Endothelial cell of umbilical vein (primary cell): Measurements from ENCODE around the gene BMP8B. TPM values are rescaled to one million over a fixed set of nuclear protein-coding genes. Genes with fewer than 3 reads are reported as not detected.

Experiments
- BruUV-seq: library from RNA; stranded (reverse); fragments of 400-500 nt; replicated peaks from 2 replicates; lab custom pipeline; 2021; lab: Mats Ljungman, UMichigan
- CTCF ChIA-PET: fragments of 300-600, 350-600 bp; sonication (Branson Sonifier 250); formaldehyde crosslinking; loops from one replicate; lab custom pipeline; 2021; ENCODE audit warnings: antibody characterized with exemption, inconsistent platforms; lab: Charles Lee
- POLR2A ChIA-PET: fragments of 300-600, 350-600 bp; sonication (Branson Sonifier 250); formaldehyde crosslinking; loops from one replicate; lab custom pipeline; 2021; ENCODE audit warnings: antibody characterized with exemption, inconsistent platforms; lab: Charles Lee
- DNase-seq: peaks from one replicate; pipeline ENCODE4 v3.0.0-alpha.2; 2011; ENCODE audit warnings: low read depth, low spot score
- FAIRE-seq: peaks from 2 replicates; lab custom pipeline; 2011; peaks lifted over from hg19 to GRCh38; lab: Jason Lieb, UNC
- H2AFZ ChIP-seq: 2 replicates; pipeline ENCODE4 v1.6.0; 2012; ENCODE audit warnings: low read depth, low read length, control low read depth, inconsistent platforms
- H3K27ac ChIP-seq: 2 replicates; pipeline ENCODE4 v1.5.1; 2011; ENCODE audit warnings: low read depth, mild to moderate bottlenecking, control low read depth, low read length, moderate library complexity; ENCODE audit not compliant: insufficient read depth
- H3K27me3 ChIP-seq, 2 experiments: 2 replicates each; pipeline versions ENCODE4 v1.6.0 to v1.6.1; 2011; ENCODE audit warnings: low read length in 2 of 2, mixed read lengths in 1 of 2; ENCODE audit not compliant: control insufficient read depth in 2 of 2, insufficient read depth in 2 of 2
- H3K36me3 ChIP-seq, 2 experiments: 2 replicates in 1 of 2; 3 replicates in 1 of 2; pipeline ENCODE4 v1.5.1; 2011; ENCODE audit warnings: low read length in 2 of 2, mild to moderate bottlenecking in 1 of 2, moderate library complexity in 1 of 2; ENCODE audit not compliant: control insufficient read depth in 2 of 2, insufficient read depth in 2 of 2; ENCODE audit errors: extremely low read depth in 1 of 2
- H3K4me1 ChIP-seq: 3 replicates; pipeline ENCODE4 v1.5.1; 2011; ENCODE audit warnings: mild to moderate bottlenecking, low read length; ENCODE audit not compliant: control insufficient read depth, insufficient read depth; ENCODE audit errors: extremely low read depth
- H3K4me2 ChIP-seq: 2 replicates; pipeline ENCODE4 v1.6.1; 2011; ENCODE audit warnings: low read length, control low read depth, mixed read lengths; ENCODE audit not compliant: insufficient read depth
- H3K4me3 ChIP-seq, 3 experiments: fragments of 200-600 bp in 1 of 3; sonication (generic), shearing (Covaris generic) in 1 of 3; replicated peaks in 1 of 3; 2 replicates each; pipeline ENCODE4 v1.5.1; 2011 to 2016; ENCODE audit warnings: control low read depth in 3 of 3, low read length in 3 of 3, mild to moderate bottlenecking in 2 of 3, inconsistent platforms in 1 of 3, low read depth in 1 of 3, moderate library complexity in 1 of 3; ENCODE audit not compliant: insufficient read depth in 1 of 3
- H3K79me2 ChIP-seq: 2 replicates; pipeline ENCODE4 v1.6.0; 2012; ENCODE audit warnings: low read length, inconsistent platforms; ENCODE audit not compliant: control insufficient read depth, insufficient read depth
- H3K9ac ChIP-seq: replicated peaks from 2 replicates; pipeline ENCODE3; 2011; ENCODE audit warnings: low read length, control low read depth; ENCODE audit not compliant: insufficient read depth; ENCODE audit errors: extremely low read depth
- H3K9me1 ChIP-seq: replicated peaks from 3 replicates; pipeline ENCODE4 v1.6.0; 2011; ENCODE audit warnings: mild to moderate bottlenecking, low read length; ENCODE audit not compliant: control insufficient read depth, insufficient read depth; ENCODE audit errors: extremely low read depth
- H3K9me3 ChIP-seq: replicated peaks from 2 replicates; pipeline ENCODE4 v1.5.1; 2012; ENCODE audit warnings: low read length, inconsistent platforms; ENCODE audit not compliant: control insufficient read depth, insufficient read depth
- H4K20me1 ChIP-seq: replicated peaks from 2 replicates; pipeline ENCODE3; 2011; ENCODE audit warnings: mild to moderate bottlenecking, low read length; ENCODE audit not compliant: control insufficient read depth, insufficient read depth; ENCODE audit errors: extremely low read depth
- EZH2 ChIP-seq: IDR thresholded peaks from 2 replicates; pipeline ENCODE4 v1.6.1; 2012; ENCODE audit warnings: borderline replicate concordance, low read depth, mild to moderate bottlenecking, moderate library complexity, low read length, inconsistent platforms; ENCODE audit not compliant: severe bottlenecking
- FOS ChIP-seq: IDR thresholded peaks from 2 replicates; pipeline ENCODE4 v1.6.1; 2011; ENCODE audit warnings: mild to moderate bottlenecking, low read length, moderate library complexity, borderline replicate concordance; ENCODE audit not compliant: insufficient read depth
- GATA2 ChIP-seq: IDR thresholded peaks from 2 replicates; pipeline ENCODE4 v1.7.0; 2011; ENCODE audit warnings: low read depth, mild to moderate bottlenecking, moderate library complexity, mixed read lengths, low read length; ENCODE audit not compliant: insufficient read length, insufficient read depth
- JUN ChIP-seq: IDR thresholded peaks from 2 replicates; pipeline ENCODE4 v1.6.1; 2011; ENCODE audit warnings: borderline replicate concordance, low read depth; ENCODE audit not compliant: insufficient read length, insufficient read depth
- MYC ChIP-seq: IDR thresholded peaks from one replicate; pipeline ENCODE4 v1.6.1; 2011; ENCODE audit warnings: mild to moderate bottlenecking, low read depth, low read length
- POLR2A ChIP-seq: IDR thresholded peaks from 2 replicates; pipeline ENCODE4 v1.6.1; 2012; ENCODE audit warnings: low read depth, mild to moderate bottlenecking, control low read depth, low read length
- POLR2AphosphoS5 ChIP-seq: IDR thresholded peaks from 2 replicates; pipeline ENCODE4 v1.6.1; 2012; ENCODE audit warnings: low read depth, mild to moderate bottlenecking, control low read depth, low read length, moderate library complexity; ENCODE audit not compliant: insufficient read depth
- dilution Hi-C: fragments of 300-500 bp; cut with MboI; formaldehyde crosslinking; loops from one replicate; pipeline ENCODE4 v1.15.0; 2019; ENCODE audit warnings: low sequenced_read_pairs; ENCODE audit not compliant: extremely low pct_ligation_motif_present
- intact Hi-C: fragments of 100-400 bp; cut with micrococcal nuclease; formaldehyde crosslinking; loops from one replicate; pipeline ENCODE4 v1.10.0; 2022
- polyA plus RNA-seq, 4 experiments: library from polyadenylated mRNA; depleted of rRNA in 3 of 4; stranded (reverse) in 3 of 4; unstranded in 1 of 4; fragments of >200 nt; gene quantifications; 2 replicates each; pipeline versions ENCODE4 v1.2.1 to v1.2.3, GENCODE V29; 2011 to 2012; ENCODE audit warnings: missing spikeins in 1 of 4
- total RNA-seq: library from RNA; stranded (reverse); gene quantifications from 2 replicates; pipeline ENCODE4 v1.2.3, GENCODE V29; 2021
- TF ChIP-seq, protein P1 (sequence below): IDR thresholded peaks from 2 replicates; pipeline ENCODE4 v1.6.1; 2011; ENCODE audit not compliant: insufficient read depth, insufficient read length
- TF ChIP-seq, protein P2 (sequence below), 2 donors: IDR thresholded peaks; 1 replicate in 1 of 2; 2 replicates in 1 of 2; pipeline ENCODE4 v1.5.1; 2011; ENCODE audit warnings: low read length in 2 of 2, mild to moderate bottlenecking in 2 of 2, moderate library complexity in 2 of 2, control low read depth in 1 of 2, inconsistent platforms in 1 of 2, low read depth in 1 of 2; ENCODE audit not compliant: insufficient read depth in 1 of 2; ENCODE audit errors: extremely low read depth in 1 of 2

Gene BMP8B
- total and polyA plus RNA-seq, 2 donors (not counting 3 experiments of a cell fraction or from before 2014, with no cell fraction given): 0.07 TPM; not detected in 1

DNA sequence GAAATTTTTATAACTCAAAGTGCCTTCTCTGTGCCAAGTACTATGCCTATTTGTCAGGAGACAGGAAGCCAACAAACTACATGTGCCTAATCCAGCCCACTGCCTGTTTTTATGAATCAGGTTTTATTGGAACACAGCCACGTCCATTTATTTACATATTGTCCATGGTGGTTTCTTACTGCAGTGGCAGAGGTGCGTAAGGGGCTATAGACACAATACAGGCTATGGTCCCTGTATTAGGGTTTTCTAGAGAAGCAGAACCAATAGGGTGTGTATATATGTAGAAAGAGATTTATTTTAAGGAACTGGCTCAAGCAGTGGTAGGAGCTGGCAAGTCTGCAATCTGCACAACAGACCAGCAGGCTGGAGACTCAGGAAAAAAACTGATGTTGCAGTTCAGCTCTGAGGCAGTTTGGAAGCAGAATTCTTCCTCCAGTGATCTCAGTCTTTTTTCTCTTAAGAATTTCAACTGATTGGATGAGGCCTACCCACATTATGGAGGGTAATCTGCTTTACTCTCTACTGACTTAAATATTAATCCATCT is 34.6 kb downstream of the BMP8B start:
- peaks cover 14 to 43% of the 10 kb centered on the region in 2 experiments for H3K36me3 ChIP-seq
- H2AFZ ChIP-seq: no peak overlapping the region
- no peak overlapping the region for H3K27ac ChIP-seq
- TF ChIP-seq, protein P1, sequence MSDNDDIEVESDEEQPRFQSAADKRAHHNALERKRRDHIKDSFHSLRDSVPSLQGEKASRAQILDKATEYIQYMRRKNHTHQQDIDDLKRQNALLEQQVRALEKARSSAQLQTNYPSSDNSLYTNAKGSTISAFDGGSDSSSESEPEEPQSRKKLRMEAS: no peak
- TF ChIP-seq POLR2A (no peak), EZH2 (no peak), JUN (no peak), POLR2AphosphoS5 (no peak)
- FAIRE-seq (peak; percentile 62), DNase-seq (peak; percentile 79)
- intact Hi-C loops: no loop called here
- no peak overlapping the region for H3K9ac ChIP-seq
- H3K9me1 ChIP-seq: no peaks in the 10 kb centered on the region
- POLR2A ChIA-PET: no interaction called here
- H3K4me3 ChIP-seq: no peak overlapping the region
- H3K27me3 ChIP-seq: no peaks in the 10 kb centered on the region
- no peaks in the 10 kb centered on the region for H4K20me1 ChIP-seq
- CTCF ChIA-PET: interaction anchor here (1.1 kb wide), 1 partner anchor 16 kb away, joined by 3 read pairs; the partner anchor contains the start of gene PPIE
- BruUV-seq: no TSS peak
- H3K4me2 ChIP-seq: no peak overlapping the region
- dilution Hi-C loops: no loop called here
- H3K79me2 ChIP-seq: no peaks in the 10 kb centered on the region
- no peaks in the 10 kb centered on the region for H3K9me3 ChIP-seq
- no peaks in the 10 kb centered on the region for H3K4me1 ChIP-seq

DNA sequence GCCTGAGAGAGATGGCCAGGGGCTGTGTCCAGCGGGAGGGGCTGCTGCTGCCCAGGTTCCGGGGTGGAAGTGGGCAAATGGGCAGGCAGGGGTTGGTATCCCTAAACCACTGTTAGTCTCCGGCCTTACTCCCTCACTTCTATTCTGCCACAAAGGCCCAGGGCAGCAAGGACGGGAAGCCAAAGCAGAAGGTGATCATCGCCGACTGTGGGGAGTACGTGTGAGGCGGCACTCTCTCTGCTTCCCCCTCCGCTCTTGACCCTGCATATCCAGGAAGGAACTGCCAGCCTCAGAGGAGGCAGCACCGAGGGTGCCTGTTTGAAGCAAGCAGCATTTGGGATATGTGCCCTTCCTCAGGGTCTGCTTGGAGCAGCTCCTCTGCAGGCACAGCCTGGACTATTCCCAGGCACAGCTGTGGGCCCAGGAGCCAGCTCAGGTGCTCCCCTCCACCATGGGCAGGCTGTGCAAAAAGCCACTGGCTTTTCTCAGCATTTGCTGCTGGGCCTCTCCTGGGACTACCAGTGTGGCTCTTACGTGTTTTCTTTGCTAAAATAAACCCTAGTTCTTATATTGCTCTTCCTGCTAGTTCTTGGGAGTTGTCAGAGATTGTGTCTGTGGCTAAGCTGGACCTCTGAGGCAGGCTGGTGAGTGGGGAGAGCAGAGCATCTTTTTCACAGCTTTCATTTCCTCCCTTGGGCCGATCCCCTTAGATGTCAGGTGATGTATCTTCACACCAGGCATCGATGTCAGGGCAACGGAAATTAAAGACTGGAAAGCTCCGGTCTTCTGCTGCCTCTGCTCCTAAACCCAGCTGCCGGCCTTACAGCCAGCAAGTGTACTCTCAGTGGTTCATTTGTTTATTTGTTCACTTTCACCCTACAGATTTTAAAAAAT is 35.3 kb downstream of the BMP8B start:
- Histone ChIP-seq H3K9ac (no peak overlapping the region), H3K36me3 (peaks cover 14 to 47% of the 10 kb centered on the region in 2 experiments), H3K4me2 (no peak overlapping the region), H3K4me1 (no peaks in the 10 kb centered on the region), H3K27me3 (no peaks in the 10 kb centered on the region), H3K9me3 (no peaks in the 10 kb centered on the region), H3K27ac (no peak overlapping the region), H3K4me3 (no peak overlapping the region), H3K9me1 (no peaks in the 10 kb centered on the region), H2AFZ (no peak overlapping the region), H4K20me1 (no peaks in the 10 kb centered on the region), H3K79me2 (no peaks in the 10 kb centered on the region)
- dilution Hi-C loops (no loop called here), intact Hi-C loops (no loop called here)
- FAIRE-seq (no peak), DNase-seq (no peak)
- ChIA-PET CTCF (interaction anchor here (1.1 kb wide), 1 partner anchor 15 kb away, joined by 3 read pairs; the partner anchor contains the start of gene PPIE), POLR2A (no interaction called here)
- TSS peak; percentile 33 for BruUV-seq
- TF ChIP-seq POLR2AphosphoS5: no peak
- no peak for TF ChIP-seq EZH2
- no peak for TF ChIP-seq MYC
- no peak for TF ChIP-seq JUN
- TF ChIP-seq FOS: no peak
- TF ChIP-seq GATA2: no peak
- TF ChIP-seq, protein P2, sequence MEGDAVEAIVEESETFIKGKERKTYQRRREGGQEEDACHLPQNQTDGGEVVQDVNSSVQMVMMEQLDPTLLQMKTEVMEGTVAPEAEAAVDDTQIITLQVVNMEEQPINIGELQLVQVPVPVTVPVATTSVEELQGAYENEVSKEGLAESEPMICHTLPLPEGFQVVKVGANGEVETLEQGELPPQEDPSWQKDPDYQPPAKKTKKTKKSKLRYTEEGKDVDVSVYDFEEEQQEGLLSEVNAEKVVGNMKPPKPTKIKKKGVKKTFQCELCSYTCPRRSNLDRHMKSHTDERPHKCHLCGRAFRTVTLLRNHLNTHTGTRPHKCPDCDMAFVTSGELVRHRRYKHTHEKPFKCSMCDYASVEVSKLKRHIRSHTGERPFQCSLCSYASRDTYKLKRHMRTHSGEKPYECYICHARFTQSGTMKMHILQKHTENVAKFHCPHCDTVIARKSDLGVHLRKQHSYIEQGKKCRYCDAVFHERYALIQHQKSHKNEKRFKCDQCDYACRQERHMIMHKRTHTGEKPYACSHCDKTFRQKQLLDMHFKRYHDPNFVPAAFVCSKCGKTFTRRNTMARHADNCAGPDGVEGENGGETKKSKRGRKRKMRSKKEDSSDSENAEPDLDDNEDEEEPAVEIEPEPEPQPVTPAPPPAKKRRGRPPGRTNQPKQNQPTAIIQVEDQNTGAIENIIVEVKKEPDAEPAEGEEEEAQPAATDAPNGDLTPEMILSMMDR (IDR thresholded peaks at IDR 0.05; ENCODE audit: extremely low read depth in 1 of 2, insufficient read depth in 1 of 2, low read depth in 1 of 2, low read length in 2 of 2): no peak
- TF ChIP-seq, protein P1: no peak
- TF ChIP-seq POLR2A: no peak
